HG02642 (cell line): ENCODE results near the gene POGZ.

ENCODE experiments used
- ATAC-seq: cut with Tn5 transposase; IDR thresholded peaks from one replicate; pipeline ENCODE4 v1.9.1; 2021; ENCODE audit warnings: mild to moderate bottlenecking; ENCODE audit not compliant: unreplicated experiment, poor library complexity

The POGZ gene

GRCh38 chr1:151459331-151460046, at the start of gene POGZ:
POGZ (minus strand) TSS chr1:151459494; CDS start chr1:151442204, 17,290 bp downstream.
- ATAC-seq, result peak; percentile 76

GRCh38 chr1:151508833-151509232, 49.5 kb upstream of the POGZ start:
- no peak for ATAC-seq

- no peak for ATAC-seq
These were observed 45.5 kb upstream of the POGZ start for GRCh38 chr1:151504759-151505158.

DNA sequence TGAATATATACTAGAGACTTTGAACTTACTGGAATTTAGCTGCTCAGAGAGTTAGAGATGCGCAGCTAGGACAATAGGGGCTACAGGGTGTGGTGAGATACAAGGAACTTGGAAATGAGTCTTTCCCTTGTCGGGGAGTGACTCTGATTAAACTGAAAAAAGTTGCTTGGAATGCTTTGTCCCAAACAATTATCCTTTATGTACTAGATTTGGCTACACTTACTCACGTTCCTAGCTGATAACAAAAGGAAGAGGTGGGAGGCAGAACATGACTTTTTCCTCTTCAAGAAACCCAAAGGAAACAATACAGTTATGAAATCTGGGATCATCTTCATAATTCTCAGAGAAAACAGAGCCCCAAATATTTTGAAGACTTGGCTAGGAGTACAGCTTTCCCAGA, 45.0 kb upstream of the POGZ start:
- ATAC-seq, result no peak

GRCh38 chr1:151502859-151503780, 43.8 kb upstream of the POGZ start:
- ATAC-seq, result no peak

GRCh38 chr1:151502035-151502700, 42.9 kb upstream of the POGZ start:
- no peak for ATAC-seq

GRCh38 chr1:151501474-151501873, 42.2 kb upstream of the POGZ start:
- ATAC-seq, result no peak

GRCh38 chr1:151499930-151500329, 40.6 kb upstream of the POGZ start:
- ATAC-seq, result no peak

DNA sequence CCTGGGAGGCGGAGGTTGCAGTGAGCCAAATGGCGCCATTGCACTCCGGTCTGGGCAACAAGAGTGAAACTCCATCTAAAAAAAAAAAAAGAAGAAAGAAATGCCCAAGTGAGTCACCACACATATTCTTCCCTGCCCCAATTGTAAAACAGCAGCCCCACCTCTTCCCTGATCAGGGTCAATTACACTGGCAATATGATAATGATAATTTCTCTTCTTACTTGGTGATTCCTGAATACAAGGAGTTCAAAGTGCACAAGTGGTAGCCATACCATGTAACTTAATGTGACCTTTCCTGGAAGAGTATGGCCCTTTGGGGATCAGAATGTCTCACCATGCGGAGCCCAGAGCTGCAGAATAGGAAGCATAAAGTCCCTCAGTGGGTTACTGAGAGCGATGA, 40.1 kb upstream of the POGZ start:
- ATAC-seq, result no peak

DNA sequence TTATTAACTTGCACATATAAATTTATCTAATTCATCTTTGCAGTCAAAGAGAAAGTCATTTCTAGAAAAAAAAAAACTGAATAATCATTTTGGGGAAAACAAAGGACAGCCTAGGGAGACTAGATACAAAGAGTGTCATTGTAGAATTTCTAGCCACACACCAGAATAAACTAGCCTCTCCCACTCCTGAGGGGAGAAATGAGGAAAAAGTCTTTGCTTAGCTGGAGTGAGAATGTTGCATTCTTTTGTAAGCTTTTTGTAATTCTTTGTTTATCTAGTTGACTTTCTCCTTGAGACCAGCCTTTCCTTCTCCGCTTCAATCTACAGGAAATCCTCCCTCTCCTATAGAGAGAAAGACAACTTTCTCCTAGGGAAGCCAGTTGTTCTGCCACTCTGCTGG, 36.0 kb upstream of the POGZ start:
- ATAC-seq, result no peak

GRCh38 chr1:151494741-151495281, 35.5 kb upstream of the POGZ start:
- ATAC-seq, result no peak

DNA sequence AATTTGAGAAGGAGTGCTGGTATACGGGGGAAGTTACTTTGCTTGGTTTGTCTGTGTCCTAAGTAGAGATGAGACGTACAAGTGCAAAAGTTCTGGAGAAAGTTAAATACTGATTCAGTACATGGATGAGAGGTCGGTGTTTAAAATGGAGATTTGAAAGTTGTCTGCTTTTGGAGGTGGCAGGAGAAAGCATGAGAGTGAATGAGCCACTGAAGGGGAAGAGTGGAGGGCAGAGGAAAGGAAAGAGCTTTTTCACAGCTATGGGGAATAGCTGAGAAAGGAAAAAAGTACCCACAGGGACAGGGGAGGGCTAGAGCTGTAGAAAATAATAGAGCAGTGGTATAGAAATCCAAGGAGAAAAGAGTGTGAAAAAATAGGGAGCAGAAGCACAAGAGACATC, 33.7 kb upstream of the POGZ start:
- ATAC-seq, result no peak

GRCh38 chr1:151492120-151492519, 32.8 kb upstream of the POGZ start:
- ATAC-seq, result no peak

DNA sequence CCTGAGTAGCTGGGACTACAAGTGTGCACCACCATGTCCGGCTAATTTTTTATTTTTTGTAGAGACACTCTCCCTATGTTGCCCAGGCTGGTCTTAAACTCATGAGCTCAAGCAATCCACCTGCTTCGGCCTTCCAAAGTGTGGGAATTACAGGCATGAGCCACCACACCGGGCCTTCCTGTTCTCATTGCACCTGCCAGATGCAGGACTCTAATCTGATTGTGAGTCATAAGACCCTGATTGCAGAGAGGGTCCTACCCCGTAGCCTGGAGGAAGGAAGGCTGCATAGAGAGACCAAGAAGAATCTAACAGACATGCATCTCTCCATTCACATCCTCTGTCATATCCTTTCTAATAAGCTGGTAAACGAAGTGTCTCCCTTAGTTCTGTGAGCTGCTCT, 32.3 kb upstream of the POGZ start:
- no peak for ATAC-seq

DNA sequence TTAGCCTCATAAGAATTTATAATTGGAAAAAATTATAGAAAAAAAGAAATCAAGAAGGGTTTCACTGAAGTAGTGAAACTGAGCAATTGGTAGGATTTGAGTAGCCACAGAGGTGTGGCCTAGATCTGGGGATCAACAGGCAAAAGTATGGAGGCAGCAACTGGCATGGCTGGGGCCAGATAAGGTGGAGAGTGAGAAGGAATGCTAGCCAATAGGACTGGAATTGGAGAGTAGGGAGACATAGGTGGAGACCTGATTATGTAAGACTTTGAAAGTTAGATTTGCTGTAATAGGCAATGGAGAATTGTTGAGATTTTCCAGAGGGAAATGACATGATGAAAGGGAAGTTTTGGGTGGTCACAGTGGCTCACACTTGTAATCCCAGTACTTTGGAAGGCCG, 27.3 kb upstream of the POGZ start:
- ATAC-seq, result no peak

GRCh38 chr1:151485685-151486255, 26.5 kb upstream of the POGZ start:
- ATAC-seq, result no peak

DNA sequence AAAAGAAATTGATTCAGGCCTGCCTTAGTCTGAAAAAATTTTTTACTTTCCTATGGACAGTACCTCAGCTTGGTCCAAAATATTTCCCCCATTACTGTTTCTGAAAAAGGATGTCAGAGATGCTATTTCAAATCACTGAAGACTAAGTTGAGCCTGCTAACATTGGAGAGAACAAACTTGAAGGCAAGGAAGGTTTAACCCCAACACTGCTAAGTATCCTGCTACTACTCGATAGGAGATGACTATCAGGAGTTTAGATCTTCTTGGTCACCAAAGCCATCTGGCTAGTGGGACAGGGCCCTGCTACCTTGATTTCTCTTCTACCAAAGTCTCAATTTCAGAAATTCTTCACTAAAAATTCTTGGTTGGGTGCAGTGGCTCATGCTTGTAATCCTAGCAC, 22.7 kb upstream of the POGZ start:
- no peak for ATAC-seq

- no peak for ATAC-seq
These were observed 20.2 kb upstream of the POGZ start for GRCh38 chr1:151479462-151479861.

DNA sequence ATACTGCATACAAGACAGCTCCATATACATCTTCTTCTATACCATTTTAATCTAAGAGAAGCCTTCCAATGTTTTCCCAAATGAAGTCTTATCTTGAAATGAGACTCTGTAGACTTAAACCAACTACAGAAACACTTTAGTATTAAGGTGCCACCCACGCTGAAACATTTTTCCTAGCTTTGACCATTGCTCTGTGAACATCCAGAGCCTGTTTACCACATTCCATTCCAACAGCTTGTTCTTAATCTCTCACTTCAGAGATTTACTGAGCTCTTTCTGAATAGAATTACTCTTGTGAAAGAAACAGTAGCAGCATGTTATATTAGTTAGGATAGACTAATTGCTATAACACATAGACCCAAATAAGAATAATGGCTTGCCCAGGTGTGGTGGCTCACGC, 19.6 kb upstream of the POGZ start:
- ATAC-seq, result no peak

DNA sequence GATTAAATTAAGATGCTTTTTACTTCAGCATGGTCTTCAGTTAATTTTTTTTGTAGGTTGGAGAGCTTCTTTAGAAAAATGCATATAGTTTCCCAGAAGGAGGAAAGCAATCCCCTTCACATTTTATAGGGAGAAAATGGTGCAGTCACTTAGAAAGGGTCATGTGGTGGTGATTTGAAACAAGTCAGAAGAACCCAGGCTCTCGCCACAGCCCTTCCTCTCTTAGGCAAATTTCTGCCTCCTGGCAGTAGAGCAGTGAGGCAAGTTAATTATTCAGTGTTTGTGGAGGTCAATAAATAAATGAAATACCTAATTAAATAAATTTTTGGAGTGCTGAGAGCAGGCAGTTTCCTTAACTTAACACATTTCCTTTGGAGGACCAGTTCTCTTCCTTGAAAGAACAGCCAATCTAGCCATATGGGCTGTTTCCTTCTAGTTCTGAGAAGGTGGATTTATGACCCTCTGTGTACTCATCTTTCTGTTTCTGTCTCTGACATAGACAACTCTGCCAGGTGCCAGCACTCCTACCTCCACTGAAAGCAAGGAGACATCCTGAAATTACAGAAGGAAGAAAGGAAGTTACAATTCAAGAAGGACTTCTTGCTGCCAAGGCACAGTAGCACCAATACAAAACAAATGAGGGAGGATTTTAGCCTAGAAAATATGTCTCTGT, 19.0 kb upstream of the POGZ start:
- no peak for ATAC-seq
